C4-2B (cell line): ENCODE data around the gene ZBTB49.

Source experiments
- ZFX ChIP-seq: fragments of 450-650 bp; IDR thresholded peaks from 2 replicates; pipeline ENCODE4 v1.6.1; 2017
- TF ChIP-seq, protein P1 (sequence below): fragments of 450-650 bp; conservative IDR thresholded peaks from 2 replicates; pipeline ENCODE4 v1.5.1; 2017; ENCODE audit warnings: mild to moderate bottlenecking

DNA sequence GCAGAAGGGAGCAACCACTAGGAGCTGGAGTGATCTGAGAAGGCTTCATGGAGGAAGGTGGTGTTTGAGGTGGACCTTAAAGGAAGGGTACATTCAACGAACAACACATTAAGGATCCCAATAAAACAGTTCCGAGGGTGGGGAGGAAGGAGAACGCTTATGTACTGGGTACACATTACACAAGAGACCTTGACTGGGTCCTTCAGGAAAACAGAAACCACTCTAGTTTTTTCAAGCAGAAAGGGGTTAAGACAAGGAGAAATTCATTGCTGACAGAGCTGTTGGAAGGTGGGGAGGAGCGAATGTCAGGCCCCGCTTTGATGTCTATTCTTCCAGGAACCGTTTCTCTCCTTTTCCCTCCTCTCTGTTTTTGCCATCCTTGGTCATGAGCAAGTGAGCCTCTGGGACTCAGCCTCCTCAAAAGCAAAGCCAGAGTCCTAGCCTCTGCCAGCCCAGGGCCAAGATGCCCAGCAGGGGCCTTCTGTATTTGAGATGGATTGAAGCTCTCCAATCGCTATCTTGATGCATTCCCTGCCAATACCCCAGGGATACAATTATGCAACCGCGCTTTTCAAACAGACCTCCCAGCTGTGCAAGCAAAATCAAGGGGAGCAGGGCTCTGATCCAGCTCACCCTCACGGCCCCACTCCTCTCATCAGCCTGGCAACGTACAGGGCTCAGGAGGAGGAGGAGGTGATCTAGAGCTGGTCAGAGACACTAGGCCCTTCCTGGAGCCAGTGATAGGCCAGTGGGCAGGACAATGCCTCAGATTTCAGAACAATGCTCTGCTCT lies 48.4 kb downstream of the ZBTB49 start:
- TF ChIP-seq, protein P1, sequence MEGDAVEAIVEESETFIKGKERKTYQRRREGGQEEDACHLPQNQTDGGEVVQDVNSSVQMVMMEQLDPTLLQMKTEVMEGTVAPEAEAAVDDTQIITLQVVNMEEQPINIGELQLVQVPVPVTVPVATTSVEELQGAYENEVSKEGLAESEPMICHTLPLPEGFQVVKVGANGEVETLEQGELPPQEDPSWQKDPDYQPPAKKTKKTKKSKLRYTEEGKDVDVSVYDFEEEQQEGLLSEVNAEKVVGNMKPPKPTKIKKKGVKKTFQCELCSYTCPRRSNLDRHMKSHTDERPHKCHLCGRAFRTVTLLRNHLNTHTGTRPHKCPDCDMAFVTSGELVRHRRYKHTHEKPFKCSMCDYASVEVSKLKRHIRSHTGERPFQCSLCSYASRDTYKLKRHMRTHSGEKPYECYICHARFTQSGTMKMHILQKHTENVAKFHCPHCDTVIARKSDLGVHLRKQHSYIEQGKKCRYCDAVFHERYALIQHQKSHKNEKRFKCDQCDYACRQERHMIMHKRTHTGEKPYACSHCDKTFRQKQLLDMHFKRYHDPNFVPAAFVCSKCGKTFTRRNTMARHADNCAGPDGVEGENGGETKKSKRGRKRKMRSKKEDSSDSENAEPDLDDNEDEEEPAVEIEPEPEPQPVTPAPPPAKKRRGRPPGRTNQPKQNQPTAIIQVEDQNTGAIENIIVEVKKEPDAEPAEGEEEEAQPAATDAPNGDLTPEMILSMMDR = no peak
- TF ChIP-seq ZFX = no peak
